HepG2 (cell line): ENCODE data around the gene MLX. TPM values are rescaled to one million over a fixed set of nuclear protein-coding genes. Genes with fewer than 3 reads are reported as not detected.
A peak's percentile ranks its signal among the peaks of the same experiment; 100 is the strongest.

ENCODE experiments used
- BCLAF1 ChIP-seq: fragments of 450-650 bp; IDR thresholded peaks from 2 replicates; pipeline ENCODE4 v1.6.1; 2017; ENCODE audit warnings: mild to moderate bottlenecking
- CBX1 ChIP-seq: IDR thresholded peaks from one replicate; pipeline ENCODE4 v1.6.1; 2016; ENCODE audit warnings: antibody characterized with exemption, low read depth
- DMAP1 ChIP-seq: IDR thresholded peaks from 2 replicates; pipeline ENCODE4 v1.6.1; 2016
- ETV5 ChIP-seq: IDR thresholded peaks from 2 replicates; pipeline ENCODE4 v1.6.1; 2018; ENCODE audit warnings: missing biosample characterization, missing genetic modification reagents, inconsistent platforms, borderline replicate concordance
- HCFC1 ChIP-seq: fragments of 150-350 bp; IDR thresholded peaks from 2 replicates; pipeline ENCODE4 v1.6.1; 2014; ENCODE audit warnings: low read depth, low read length
- LBX2 ChIP-seq: sonication (generic); formaldehyde crosslinking; IDR thresholded peaks from 2 replicates; pipeline ENCODE4 v1.5.0; 2020; ENCODE audit warnings: missing genetic modification reagents, mild to moderate bottlenecking, borderline replicate concordance
- NFIC ChIP-seq: IDR thresholded peaks from 2 replicates; pipeline ENCODE4 v1.6.1; 2012; ENCODE audit warnings: mild to moderate bottlenecking, low read length, inconsistent platforms
- SNAPC5 ChIP-seq: sonication (generic); formaldehyde crosslinking; IDR thresholded peaks from 2 replicates; pipeline ENCODE4 v1.8.1; 2023; ENCODE audit warnings: mild to moderate bottlenecking, missing genetic modification reagents, borderline replicate concordance
- ZBTB40 ChIP-seq, 2 experiments: fragments of 450-650 bp in 1 of 2; sonication (generic) in 1 of 2; formaldehyde crosslinking in 1 of 2; IDR thresholded peaks; 2 replicates each; pipeline versions ENCODE4 v1.6.1 to v1.8.0; 2016 to 2022; ENCODE audit warnings: antibody characterized with exemption in 1 of 2, mild to moderate bottlenecking in 1 of 2, missing genetic modification reagents in 1 of 2
- ZBTB46 ChIP-seq: sonication (generic); formaldehyde crosslinking; IDR thresholded peaks from 2 replicates; pipeline ENCODE4 v1.4.0; 2020; ENCODE audit warnings: mild to moderate bottlenecking, missing genetic modification reagents, borderline replicate concordance
- ZFP41 ChIP-seq: sonication (generic); formaldehyde crosslinking; IDR thresholded peaks from 2 replicates; pipeline ENCODE4 v1.4.0; 2020; ENCODE audit warnings: mild to moderate bottlenecking, missing genetic modification reagents, borderline replicate concordance
- ZFX ChIP-seq: sonication (generic); formaldehyde crosslinking; IDR thresholded peaks from 2 replicates; pipeline ENCODE4 v1.4.0; 2020; ENCODE audit warnings: mild to moderate bottlenecking, low read depth, missing genetic modification reagents, moderate library complexity
- ZNF143 ChIP-seq: sonication (generic); formaldehyde crosslinking; IDR thresholded peaks from 2 replicates; pipeline ENCODE4 v1.4.0; 2020; ENCODE audit warnings: missing genetic modification reagents
- ZNF431 ChIP-seq: sonication (generic); formaldehyde crosslinking; IDR thresholded peaks from 2 replicates; pipeline ENCODE4 v1.9.0; 2022; ENCODE audit warnings: missing genetic modification reagents, low read depth, mild to moderate bottlenecking, borderline replicate concordance
- polyA plus RNA-seq, 8 experiments: library from polyadenylated mRNA; depleted of rRNA in 3 of 8; stranded (reverse) in 7 of 8; unstranded in 1 of 8; fragments of >200 nt; fragmentation: Illumina TruSeq in 4 of 8; extraction: Trizol in 4 of 8; gene quantifications; 2 replicates each; pipeline versions ENCODE4 v1.2.1 to v1.2.3, GENCODE V29; 2011 to 2016; ENCODE audit warnings: low read depth in 4 of 8, missing spikeins in 1 of 8, mixed read lengths in 1 of 8; ENCODE audit not compliant: insufficient read depth in 1 of 8
- total RNA-seq, 5 experiments: library from RNA; depleted of rRNA; stranded (reverse); fragments of >200 nt; fragmentation: Illumina TruSeq; extraction: Trizol; gene quantifications; 2 replicates each; pipeline ENCODE4 v1.2.3, GENCODE V29; 2016; ENCODE audit warnings: low read depth in 1 of 5

MLX gene
- total and polyA plus RNA-seq, 2 of the 13 experiments (the other 11 are each of a cell fraction or from before 2014, with no cell fraction given): 38.9 to 74.4 TPM

GRCh38 chr17:42566883-42567573 lies at the start of gene MLX (continued):
- no peak for TF ChIP-seq BCLAF1
- TF ChIP-seq ETV5 (CRISPR knock-in tag): peak; percentile 98
- TF ChIP-seq ZFP41: no peak
- peak; percentile 70 for TF ChIP-seq CBX1
- TF ChIP-seq HCFC1: no peak
- TF ChIP-seq ZBTB40 (IDR thresholded peaks at IDR 0.05): no peak
- peak; percentile 82 for TF ChIP-seq ZBTB40 (CRISPR knock-in tag; IDR thresholded peaks at IDR 0.05)
- TF ChIP-seq DMAP1 (CRISPR knock-in tag): peak; percentile 89
- TF ChIP-seq ZNF143 (CRISPR knock-in tag): peak; percentile 65
- 0 out of 2 replicates have a peak, but pooled peaks have one; percentile 65 for TF ChIP-seq ZBTB46 (CRISPR knock-in tag)
- peak; percentile 93 for TF ChIP-seq ZFX
- TF ChIP-seq LBX2 (CRISPR knock-in tag): no peak
- TF ChIP-seq ZNF431: peak; percentile 70; the same call in 1 of the 2 replicates
- TF ChIP-seq SNAPC5 (CRISPR knock-in tag): peak; percentile 85; the same call in 1 of the 2 replicates
- TF ChIP-seq NFIC: peak; percentile 64; the same call in 1 of the 2 replicates
